Caco-2 (cell line): ENCODE data around the gene PMFBP1. TPM values are rescaled to one million over a fixed set of nuclear protein-coding genes. Genes with fewer than 3 reads are reported as not detected.

Experiments
- BruUV-seq: library from RNA; stranded (reverse); fragments of 400-500 nt; replicated peaks from 2 replicates; lab custom pipeline; 2021; lab: Mats Ljungman, UMichigan
- CTCF ChIA-PET: fragments of 300-600 bp; sonication (Branson Sonifier 250); formaldehyde crosslinking; loops from one replicate; lab custom pipeline; 2022; ENCODE audit warnings: antibody characterized with exemption; lab: Charles Lee
- POLR2A ChIA-PET: fragments of 300-600 bp; sonication (Branson Sonifier 250); formaldehyde crosslinking; loops from one replicate; lab custom pipeline; 2022; ENCODE audit warnings: antibody characterized with exemption; lab: Charles Lee
- DNase-seq, 2 experiments: peaks; one replicate each; pipeline versions ENCODE4 v3.0.0 to v3.0.0-alpha.2; 2020 to 2022
- H3K27me3 ChIP-seq: replicated peaks from 2 replicates; pipeline ENCODE4 v1.6.0; 2011; ENCODE audit warnings: low read length; ENCODE audit not compliant: control insufficient read depth, insufficient read depth
- H3K36me3 ChIP-seq: 2 replicates; pipeline ENCODE4 v1.5.1; 2011; ENCODE audit warnings: low read length; ENCODE audit not compliant: control insufficient read depth, insufficient read depth
- H3K4me1 ChIP-seq: fragments of 250-450 bp; sonication (Bioruptor Pico); 2 replicates; pipeline ENCODE4 v1.5.1; 2020; ENCODE audit warnings: mild to moderate bottlenecking
- H3K4me3 ChIP-seq: 2 replicates; pipeline ENCODE4 v1.5.1; 2011; ENCODE audit warnings: low read depth, mild to moderate bottlenecking, control low read depth, low read length
- H3K9me3 ChIP-seq: fragments of 250-450 bp; sonication (Bioruptor Pico); 2 replicates; pipeline ENCODE4 v1.5.1; 2020; ENCODE audit warnings: mild to moderate bottlenecking, moderate library complexity
- H3K27ac Mint-ChIP-seq: one replicate; pipeline ENCODE4 v1.8.0; 2022; ENCODE audit warnings: mixed read lengths; ENCODE audit not compliant: unreplicated experiment
- H3K27me3 Mint-ChIP-seq: one replicate; pipeline ENCODE4 v1.8.0; 2022; ENCODE audit warnings: mixed read lengths; ENCODE audit not compliant: insufficient read depth, unreplicated experiment
- H3K36me3 Mint-ChIP-seq: one replicate; pipeline ENCODE4 v1.8.0; 2022; ENCODE audit warnings: mild to moderate bottlenecking, mixed read lengths; ENCODE audit not compliant: insufficient read depth, unreplicated experiment
- H3K4me1 Mint-ChIP-seq: one replicate; pipeline ENCODE4 v1.8.0; 2022; ENCODE audit warnings: low read depth, mixed read lengths; ENCODE audit not compliant: unreplicated experiment
- H3K4me3 Mint-ChIP-seq: one replicate; pipeline ENCODE4 v1.8.0; 2022; ENCODE audit warnings: mild to moderate bottlenecking, moderate library complexity, mixed read lengths; ENCODE audit not compliant: unreplicated experiment
- H3K9me3 Mint-ChIP-seq: one replicate; pipeline ENCODE4 v1.8.0; 2022; ENCODE audit warnings: mixed read lengths; ENCODE audit not compliant: unreplicated experiment
- CTCF ChIP-seq, 2 experiments: fragments of 200-600 bp in 1 of 2; IDR thresholded peaks; 1 replicate in 1 of 2; 2 replicates in 1 of 2; pipeline versions ENCODE4 v1.5.1 to v1.8.0; 2011 to 2022; ENCODE audit warnings: antibody characterized with exemption in 1 of 2, control low read depth in 1 of 2, inconsistent platforms in 1 of 2, low read depth in 1 of 2, low read length in 1 of 2, mild to moderate bottlenecking in 1 of 2, moderate library complexity in 1 of 2; ENCODE audit not compliant: insufficient read depth in 1 of 2, severe bottlenecking in 1 of 2, unreplicated experiment in 1 of 2
- intact Hi-C: fragments of 100-400 bp; cut with micrococcal nuclease; formaldehyde crosslinking; loops from one replicate; pipeline ENCODE4 v1.10.0; 2022; ENCODE audit not compliant: unreplicated experiment
- total RNA-seq: library from RNA; stranded (reverse); gene quantifications from 2 replicates; pipeline ENCODE4 v1.2.3, GENCODE V29; 2022

Gene PMFBP1
- total RNA-seq, 1 experiment from 2014 or later, result 5.6 TPM

- Mint-ChIP-seq H3K27me3 (peaks cover 5% of the 10 kb centered on the region), H3K9me3 (peaks cover 9% of the 10 kb centered on the region), H3K4me1 (peaks cover 9% of the 10 kb centered on the region), H3K36me3 (no peaks in the 10 kb centered on the region), H3K4me3 (no peak overlapping the region), H3K27ac (no peak overlapping the region)
- TF ChIP-seq CTCF (IDR thresholded peaks at IDR 0.05; ENCODE audit: insufficient read depth in 1 of 2, low read depth in 1 of 2, low read length in 1 of 2, severe bottlenecking in 1 of 2, unreplicated experiment in 1 of 2), result no peak
- BruUV-seq, result no TSS peak
- Histone ChIP-seq H3K4me1 (peaks cover 6% of the 10 kb centered on the region; the same call in 1 of the 2 replicates), H3K9me3 (peaks cover 9% of the 10 kb centered on the region; the same call in 1 of the 2 replicates), H3K4me3 (no peak overlapping the region), H3K36me3 (no peaks in the 10 kb centered on the region), H3K27me3 (no peaks in the 10 kb centered on the region; the same call in 1 of the 2 replicates)
- ChIA-PET CTCF (no interaction called here), POLR2A (no interaction called here)
- DNase-seq, result no peak
- intact Hi-C loops, result no loop called here
These were observed 19.6 kb upstream of the PMFBP1 start for GRCh38 chr16:72191551-72191950.

DNA sequence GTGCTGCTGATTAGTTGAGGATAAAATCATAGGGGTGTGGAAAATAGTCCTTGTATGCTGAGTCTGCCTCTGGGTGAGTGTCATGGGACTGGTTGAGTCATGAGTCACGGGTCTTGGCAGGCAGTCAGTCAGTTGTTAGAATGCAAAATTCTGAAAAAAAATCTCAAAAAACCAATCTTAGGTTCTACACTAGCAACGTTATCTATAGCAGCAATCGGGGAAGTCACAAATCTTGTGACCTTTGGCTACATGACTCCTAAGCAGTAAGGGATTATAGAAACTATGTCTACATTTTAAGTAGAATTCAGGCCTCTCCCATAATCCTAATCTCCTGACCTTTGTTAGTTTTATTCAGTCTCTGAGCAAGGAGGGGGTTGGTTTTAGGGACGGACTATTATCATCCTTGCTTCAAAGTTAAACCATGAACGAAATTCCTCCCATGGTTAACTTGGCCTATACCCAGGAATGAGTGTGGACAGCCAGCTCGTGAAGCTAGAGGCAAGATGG lies 18.0 kb upstream of the PMFBP1 start:
- Mint-ChIP-seq H3K36me3 (no peaks in the 10 kb centered on the region), H3K9me3 (peaks cover 9% of the 10 kb centered on the region), H3K27ac (no peak overlapping the region), H3K27me3 (no peaks in the 10 kb centered on the region), H3K4me1 (peaks cover 9% of the 10 kb centered on the region), H3K4me3 (no peak overlapping the region)
- H3K36me3 ChIP-seq, result no peaks in the 10 kb centered on the region
- intact Hi-C loops, result no loop called here
- POLR2A ChIA-PET, result no interaction called here
- H3K4me1 ChIP-seq, result peaks cover 6% of the 10 kb centered on the region; the same call in 1 of the 2 replicates
- CTCF ChIA-PET, result no interaction called here
- H3K4me3 ChIP-seq, result no peak overlapping the region
- BruUV-seq, result no TSS peak
- no peak for DNase-seq
- no peak for TF ChIP-seq CTCF (IDR thresholded peaks at IDR 0.05; ENCODE audit: insufficient read depth in 1 of 2, low read depth in 1 of 2, low read length in 1 of 2, severe bottlenecking in 1 of 2, unreplicated experiment in 1 of 2)
- H3K27me3 ChIP-seq, result no peaks in the 10 kb centered on the region; the same call in 1 of the 2 replicates
- peaks cover 9% of the 10 kb centered on the region; the same call in 1 of the 2 replicates for H3K9me3 ChIP-seq

GRCh38 chr16:72188541-72188940 lies 16.6 kb upstream of the PMFBP1 start:
- Mint-ChIP-seq H3K4me1 (peaks cover 9% of the 10 kb centered on the region), H3K27ac (no peak overlapping the region), H3K36me3 (no peaks in the 10 kb centered on the region), H3K9me3 (peaks cover 9% of the 10 kb centered on the region), H3K27me3 (no peaks in the 10 kb centered on the region), H3K4me3 (no peak overlapping the region)
- CTCF ChIA-PET, result no interaction called here
- Histone ChIP-seq H3K9me3 (peaks cover 9% of the 10 kb centered on the region; the same call in 1 of the 2 replicates), H3K36me3 (no peaks in the 10 kb centered on the region), H3K4me3 (no peak overlapping the region), H3K4me1 (peaks cover 6% of the 10 kb centered on the region; the same call in 1 of the 2 replicates), H3K27me3 (no peaks in the 10 kb centered on the region)
- no TSS peak for BruUV-seq
- TF ChIP-seq CTCF (IDR thresholded peaks at IDR 0.05; ENCODE audit: insufficient read depth in 1 of 2, low read depth in 1 of 2, low read length in 1 of 2, severe bottlenecking in 1 of 2, unreplicated experiment in 1 of 2), result no peak
- intact Hi-C loops, result no loop called here
- POLR2A ChIA-PET, result interaction anchor here (0.6 kb wide), 1 partner anchor 76 kb away, joined by 3 read pairs; no protein-coding TSS in a partner anchor
- DNase-seq, result no peak
